ENCODE data around the gene NUDT22.

NUDT22 gene

DNA sequence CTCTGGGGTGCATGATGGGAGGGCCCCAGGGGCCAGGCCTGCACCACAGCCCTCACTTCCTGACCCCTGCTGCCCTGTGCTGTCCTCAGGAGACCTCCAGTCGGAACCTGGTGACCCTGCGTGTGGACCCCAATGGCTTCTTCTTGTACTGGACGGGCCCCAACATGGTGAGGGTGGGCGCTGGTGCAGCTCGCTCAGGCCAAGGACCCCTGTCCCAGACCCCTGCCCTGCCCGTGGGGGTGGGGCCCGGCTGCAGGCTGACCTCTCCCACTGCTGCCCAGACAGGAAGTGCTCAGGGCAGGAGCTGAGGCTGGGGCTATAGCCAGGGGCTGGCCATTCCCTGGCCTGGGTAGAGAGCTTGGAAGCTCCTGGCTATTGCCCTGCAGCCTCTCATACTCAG is 28.3 kb downstream of the NUDT22 start:
- no peak for DNase-seq (ENCODE audit: low read depth, low spot score)

DNA sequence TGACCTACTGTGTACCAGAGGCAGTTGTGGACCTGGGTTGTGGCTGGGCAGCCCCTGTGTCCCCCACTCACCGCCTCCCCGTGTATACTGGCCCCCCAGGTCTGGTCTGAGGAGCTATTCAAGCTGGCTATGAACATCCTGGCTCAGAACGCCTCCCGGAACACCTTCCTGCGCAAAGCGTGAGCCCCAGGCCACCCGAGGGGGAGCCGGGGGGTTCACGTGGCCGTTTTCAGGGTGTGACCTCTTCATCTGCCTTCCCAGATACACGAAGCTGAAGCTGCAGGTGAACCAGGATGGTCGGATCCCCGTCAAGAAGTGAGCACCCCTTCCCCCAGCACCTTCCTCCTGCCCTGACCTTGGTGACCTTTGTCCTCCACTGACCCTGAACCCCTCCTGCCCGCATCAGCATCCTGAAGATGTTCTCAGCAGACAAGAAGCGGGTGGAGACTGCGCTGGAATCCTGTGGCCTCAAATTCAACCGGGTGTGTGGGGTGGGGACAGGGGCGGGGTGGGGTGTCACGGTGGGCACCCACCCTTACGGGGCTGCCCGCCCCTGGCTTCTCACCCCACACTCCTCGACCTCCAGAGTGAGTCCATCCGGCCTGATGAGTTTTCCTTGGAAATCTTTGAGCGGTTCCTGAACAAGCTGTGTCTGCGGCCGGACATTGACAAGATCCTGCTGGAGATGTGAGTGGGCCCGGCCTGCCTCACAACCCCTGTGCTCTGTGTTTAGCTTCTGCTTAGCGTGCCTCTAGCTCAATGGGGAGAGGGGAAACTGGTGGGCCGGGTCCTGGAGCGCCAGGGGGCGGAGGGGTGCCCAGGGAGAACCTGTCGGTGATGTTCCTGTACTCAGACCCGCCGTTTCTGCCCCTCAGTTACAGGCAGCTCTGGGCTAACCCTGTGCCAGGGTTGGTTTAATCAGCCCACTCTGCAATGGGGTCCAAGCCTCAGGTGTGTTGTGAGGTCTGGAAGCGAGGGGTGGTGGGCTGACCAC is 29.4 kb downstream of the NUDT22 start:
- DNase-seq (ENCODE audit: low read depth, low spot score) = no peak

DNA sequence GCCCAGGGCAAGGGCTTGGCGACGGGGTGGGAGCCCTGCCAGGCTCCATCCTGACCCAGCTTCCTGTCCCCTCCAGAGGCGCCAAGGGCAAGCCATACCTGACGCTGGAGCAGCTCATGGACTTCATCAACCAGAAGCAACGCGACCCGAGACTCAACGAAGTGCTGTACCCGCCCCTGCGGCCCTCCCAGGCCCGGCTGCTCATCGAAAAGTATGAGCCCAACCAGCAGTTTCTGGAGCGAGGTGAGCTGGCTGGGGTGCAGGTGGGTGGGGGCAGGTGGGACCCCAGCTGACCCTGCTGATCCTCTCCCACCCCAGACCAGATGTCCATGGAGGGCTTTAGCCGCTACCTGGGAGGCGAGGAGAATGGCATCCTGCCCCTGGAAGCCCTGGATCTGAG is 30.2 kb downstream of the NUDT22 start:
- no peak for DNase-seq (ENCODE audit: low read depth, low spot score)

DNA sequence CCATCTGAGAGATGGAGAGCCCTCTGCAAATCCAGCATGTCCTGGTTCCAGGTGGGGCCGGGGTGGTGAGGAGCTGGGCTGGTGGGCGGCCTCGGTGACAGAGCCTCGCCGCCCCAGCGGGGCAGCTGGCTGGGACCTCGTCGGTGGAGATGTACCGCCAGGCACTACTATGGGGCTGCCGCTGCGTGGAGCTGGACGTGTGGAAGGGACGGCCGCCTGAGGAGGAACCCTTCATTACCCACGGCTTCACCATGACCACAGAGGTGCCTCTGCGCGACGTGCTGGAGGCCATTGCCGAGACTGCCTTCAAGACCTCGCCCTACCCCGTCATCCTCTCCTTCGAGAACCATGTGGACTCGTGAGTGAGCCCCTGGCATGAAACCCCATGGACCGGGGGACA is 32.3 kb downstream of the NUDT22 start:
- DNase-seq (ENCODE audit: low read depth, low spot score) = no peak

DNA sequence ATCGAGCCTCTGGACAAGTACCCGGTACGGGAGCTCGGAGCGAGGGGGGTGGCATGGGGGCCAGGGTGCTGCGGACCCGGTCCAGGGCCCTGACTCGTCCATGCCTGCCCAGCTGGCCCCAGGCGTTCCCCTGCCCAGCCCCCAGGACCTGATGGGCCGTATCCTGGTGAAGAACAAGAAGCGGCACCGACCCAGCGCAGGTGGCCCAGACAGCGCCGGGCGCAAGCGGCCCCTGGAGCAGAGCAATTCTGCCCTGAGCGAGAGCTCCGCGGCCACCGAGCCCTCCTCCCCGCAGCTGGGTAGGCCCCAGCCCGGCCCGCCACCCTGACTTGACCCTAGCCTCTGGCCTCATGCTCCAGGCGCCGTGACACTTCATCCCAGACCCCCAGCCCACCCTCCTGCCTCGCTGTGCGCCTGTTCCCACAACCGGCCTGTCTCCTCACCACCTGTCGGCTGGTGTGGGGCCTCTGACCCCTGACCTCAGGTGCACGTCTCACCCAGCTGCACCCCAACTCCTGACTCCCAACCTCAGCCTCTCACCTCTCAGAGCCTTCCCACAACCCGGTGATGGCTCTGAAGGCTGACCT is 33.0 kb downstream of the NUDT22 start:
- no peak for DNase-seq (ENCODE audit: low read depth, low spot score)

DNA sequence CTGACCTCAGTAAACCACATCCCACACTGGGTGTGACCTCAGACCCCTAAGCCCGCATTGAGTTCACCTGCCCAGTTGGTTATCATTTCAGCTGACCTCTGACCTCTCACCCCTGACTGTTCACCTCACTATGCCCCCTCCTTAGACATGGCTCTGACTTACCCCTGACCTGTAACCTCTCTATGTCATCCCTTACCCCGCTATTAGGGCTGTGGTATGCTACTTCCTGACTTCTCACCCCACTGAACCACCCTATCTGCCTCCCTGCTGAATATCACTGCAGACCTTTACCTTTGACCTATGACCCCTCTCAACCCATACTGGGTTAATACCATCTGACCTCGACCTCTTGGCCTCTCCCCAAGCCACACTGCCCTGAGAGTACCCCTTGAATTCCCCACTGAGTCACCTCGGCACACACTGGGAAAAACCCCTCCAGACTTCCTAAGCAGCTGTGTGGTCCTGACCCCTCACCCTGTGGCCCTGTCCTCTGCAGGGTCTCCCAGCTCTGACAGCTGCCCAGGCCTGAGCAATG is 33.5 kb downstream of the NUDT22 start:
- no peak for DNase-seq (ENCODE audit: low read depth, low spot score)

DNA sequence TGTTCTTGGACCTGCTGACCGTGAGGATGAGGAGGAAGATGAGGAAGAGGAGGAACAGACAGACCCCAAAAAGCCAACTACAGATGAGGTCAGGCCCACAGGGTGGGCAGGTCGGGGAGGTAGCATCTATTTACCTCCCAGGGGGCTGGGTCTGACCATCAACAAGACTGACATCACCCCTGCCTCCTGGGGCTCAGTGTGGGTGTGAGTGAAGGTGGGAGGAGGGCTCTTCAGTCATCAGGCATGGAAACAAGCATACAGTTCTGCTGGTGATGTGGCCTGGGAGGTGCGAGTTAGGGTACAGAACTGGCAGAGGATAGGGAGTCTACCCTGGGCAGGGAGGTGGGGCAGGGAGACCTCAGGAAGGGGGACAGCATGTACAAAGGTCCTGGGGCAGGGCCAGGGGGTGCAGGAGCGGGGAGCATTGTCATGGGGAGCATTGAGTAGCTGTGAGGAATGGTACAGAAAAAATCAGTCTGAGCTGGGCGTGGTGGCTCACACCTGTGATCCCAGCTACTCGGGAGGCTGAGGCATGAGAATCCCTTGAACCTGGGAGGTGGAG is 34.2 kb downstream of the NUDT22 start:
- DNase-seq (ENCODE audit: low read depth, low spot score) = no peak

DNA sequence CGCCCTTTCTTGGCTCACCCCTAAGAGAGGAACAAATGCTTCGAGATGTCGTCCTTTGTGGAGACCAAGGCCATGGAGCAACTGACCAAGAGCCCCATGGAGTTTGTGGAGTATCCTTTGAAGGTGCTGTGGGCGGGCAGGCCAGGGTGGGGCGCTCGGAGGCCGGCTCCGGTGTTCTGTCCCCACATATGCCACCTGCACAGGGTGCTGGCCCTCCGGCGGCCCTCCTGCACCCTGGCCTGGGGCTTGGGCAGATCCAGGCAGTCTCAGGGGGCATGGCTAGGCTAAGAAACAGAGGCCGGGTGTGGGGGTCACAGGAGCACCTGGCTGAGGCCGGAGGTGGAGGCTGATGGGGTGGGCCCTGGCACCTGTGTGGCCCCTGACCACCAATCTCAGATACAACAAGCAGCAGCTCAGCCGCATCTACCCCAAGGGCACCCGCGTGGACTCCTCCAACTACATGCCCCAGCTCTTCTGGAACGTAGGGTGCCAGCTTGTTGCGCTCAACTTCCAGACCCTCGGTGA is 35.5 kb downstream of the NUDT22 start:
- no peak for DNase-seq (ENCODE audit: low read depth, low spot score)

DNA sequence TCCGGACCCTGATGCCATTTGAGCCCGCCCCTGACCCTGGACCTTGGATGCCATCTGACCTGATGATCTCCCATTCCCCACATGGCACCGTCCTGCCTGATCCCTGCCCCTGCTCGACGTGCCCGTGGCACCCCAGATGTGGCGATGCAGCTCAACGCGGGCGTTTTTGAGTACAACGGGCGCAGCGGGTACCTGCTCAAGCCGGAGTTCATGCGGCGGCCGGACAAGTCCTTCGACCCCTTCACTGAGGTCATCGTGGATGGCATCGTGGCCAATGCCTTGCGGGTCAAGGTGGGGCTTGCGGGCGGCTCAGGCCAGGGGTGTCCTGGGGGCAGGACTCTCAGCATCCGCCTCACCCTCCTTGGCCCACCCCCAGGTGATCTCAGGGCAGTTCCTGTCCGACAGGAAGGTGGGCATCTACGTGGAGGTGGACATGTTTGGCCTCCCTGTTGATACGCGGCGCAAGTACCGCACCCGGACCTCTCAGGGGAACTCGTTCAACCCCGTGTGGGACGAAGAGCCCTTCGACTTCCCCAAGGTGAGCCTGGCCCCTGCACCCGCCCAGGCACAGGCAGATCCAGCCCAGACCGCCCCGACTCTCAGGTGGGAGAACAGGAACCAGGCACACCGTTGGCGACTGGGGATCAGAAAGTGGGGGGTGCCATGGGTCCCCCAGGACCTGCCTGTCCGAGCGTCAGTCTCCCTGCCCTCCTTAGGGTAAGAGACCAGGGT is 36.4 kb downstream of the NUDT22 start:
- DNase-seq (ENCODE audit: low read depth, low spot score) = no peak

DNA sequence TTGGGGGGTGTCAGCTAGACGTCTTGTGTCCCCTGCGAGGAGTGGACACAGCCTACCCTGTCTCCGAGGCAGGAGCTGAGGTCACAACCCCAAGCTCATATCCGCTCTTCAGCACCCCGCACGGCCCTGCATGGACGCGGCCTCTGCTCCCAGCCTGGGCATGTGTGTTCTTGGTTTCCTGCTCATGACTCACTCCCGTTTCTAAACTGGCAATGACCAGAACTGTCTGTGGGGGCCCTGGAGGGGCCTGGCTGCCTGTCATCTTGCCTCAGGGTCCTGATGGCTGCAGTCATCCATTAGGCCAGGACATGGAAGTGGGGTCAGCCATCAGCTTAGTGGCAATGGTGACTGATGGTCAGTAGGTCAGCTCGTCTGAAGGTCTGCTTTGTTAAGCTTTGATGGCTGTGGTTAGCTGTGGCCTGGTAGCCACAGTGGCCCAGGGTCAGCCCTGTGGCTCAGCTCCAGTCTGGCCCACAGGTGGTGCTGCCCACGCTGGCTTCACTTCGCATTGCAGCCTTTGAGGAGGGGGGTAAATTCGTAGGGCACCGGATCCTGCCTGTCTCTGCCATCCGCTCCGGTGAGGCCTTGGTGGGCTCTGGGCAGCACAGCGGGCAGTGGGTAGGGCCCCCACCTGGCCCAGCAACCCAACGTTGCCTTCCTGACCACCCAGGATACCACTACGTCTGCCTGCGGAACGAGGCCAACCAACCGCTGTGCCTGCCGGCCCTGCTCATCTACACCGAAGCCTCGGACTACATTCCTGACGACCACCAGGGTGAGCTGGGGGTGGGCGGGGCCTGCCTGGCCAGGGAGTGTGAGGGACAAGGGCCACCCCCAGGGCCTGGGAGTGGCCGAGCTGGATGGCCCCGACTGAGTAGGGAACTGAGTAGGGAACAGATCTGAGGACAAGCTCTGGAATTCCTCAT is 37.2 kb downstream of the NUDT22 start:
- no peak for DNase-seq (ENCODE audit: low read depth, low spot score)

DNA sequence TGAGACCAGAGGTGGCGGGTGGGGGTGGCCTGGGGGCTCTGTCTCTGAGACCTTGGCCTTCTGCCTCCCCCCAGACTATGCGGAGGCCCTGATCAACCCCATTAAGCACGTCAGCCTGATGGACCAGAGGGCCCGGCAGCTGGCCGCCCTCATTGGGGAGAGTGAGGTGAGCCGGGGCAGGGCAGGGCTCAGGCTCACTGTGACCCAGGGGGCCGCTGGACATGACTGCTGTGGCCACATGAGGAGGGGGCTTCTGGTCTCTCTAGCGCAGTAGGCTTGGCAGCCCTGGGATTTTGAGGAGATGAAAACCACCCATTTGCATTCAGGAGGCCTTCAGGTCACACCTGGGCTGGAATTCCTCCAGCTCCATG is 37.9 kb downstream of the NUDT22 start:
- DNase-seq (ENCODE audit: low read depth, low spot score) = no peak

DNA sequence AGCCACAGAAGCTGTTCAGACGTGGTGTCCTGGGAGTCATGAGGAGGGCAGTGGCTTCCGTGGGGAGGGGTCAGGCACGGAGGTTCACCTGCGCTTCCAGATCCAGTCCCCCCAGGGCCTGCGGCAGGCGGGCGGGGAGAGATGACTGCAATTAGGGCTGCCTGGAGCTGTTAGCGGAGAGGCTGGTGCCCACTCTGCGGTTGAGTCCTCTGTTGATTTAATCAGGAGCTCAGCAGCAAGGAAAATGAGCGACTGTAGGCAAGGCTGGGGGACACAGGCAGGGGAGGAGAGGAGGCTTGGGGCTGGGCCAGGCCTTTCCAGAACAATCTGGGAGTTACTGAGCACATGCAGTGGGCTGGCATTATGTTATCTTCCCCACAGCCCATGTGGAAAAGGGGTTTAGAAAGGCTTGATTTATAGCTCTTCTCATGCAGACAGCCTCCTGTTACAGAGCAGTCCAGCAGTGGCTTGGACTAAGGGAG is 38.3 kb downstream of the NUDT22 start:
- no peak for DNase-seq (ENCODE audit: low read depth, low spot score)

DNA sequence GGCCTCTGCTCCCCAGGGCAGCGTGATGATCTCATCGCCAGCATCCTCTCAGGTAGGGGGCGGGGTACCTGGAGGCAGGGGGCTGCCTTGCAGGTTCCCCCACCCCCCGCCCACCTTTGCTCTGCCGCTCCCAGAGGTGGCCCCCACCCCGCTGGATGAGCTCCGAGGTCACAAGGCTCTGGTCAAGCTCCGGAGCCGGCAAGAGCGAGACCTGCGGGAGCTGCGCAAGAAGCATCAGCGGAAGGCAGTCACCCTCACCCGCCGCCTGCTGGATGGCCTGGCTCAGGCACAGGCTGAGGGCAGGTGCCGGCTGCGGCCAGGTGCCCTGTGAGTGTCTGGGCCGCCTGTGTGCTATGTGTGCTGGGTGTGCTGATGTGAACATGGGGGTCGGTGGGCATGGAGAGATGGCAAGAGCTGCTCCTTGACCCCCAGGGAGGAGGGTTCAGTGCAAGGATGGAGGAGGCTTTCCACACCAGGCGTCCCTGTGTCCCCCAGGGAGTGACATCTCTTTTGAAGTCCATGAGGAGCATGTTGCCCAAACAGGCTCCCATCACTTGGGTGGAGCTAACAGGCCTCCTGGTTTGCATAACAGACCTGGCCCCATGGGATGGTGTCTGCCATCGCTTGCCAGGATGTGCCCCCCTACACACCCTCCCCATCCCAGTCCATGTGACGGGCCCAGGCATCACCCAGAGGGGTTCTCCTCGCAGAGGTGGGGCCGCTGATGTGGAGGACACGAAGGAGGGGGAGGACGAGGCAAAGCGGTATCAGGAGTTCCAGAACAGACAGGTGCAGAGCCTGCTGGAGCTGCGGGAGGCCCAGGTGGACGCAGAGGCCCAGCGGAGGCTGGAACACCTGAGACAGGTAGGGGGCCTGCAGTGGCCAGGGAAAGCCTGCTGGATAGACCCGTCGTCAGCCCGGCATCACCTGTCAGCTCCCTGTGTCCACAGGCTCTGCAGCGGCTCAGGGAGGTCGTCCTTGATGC is 39.4 kb downstream of the NUDT22 start:
- no peak for DNase-seq (ENCODE audit: low read depth, low spot score)

DNA sequence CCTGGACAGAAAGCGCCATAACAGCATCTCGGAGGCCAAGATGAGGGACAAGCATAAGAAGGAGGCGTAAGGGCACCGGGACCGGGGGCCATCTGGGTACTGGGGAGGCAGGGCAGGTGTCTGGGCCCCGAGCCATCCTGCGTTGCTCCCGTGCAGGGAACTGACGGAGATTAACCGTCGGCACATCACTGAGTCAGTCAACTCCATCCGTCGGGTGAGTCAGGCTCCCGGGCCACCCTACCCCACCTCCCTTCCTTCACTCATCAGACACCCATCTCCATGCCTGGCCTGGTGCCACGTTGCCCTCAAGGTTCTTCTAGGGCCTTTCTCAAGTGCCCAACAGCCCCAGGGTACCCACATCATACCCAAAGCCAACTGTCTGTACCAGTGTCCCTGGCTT is 40.3 kb downstream of the NUDT22 start:
- no peak for DNase-seq (ENCODE audit: low read depth, low spot score)

DNA sequence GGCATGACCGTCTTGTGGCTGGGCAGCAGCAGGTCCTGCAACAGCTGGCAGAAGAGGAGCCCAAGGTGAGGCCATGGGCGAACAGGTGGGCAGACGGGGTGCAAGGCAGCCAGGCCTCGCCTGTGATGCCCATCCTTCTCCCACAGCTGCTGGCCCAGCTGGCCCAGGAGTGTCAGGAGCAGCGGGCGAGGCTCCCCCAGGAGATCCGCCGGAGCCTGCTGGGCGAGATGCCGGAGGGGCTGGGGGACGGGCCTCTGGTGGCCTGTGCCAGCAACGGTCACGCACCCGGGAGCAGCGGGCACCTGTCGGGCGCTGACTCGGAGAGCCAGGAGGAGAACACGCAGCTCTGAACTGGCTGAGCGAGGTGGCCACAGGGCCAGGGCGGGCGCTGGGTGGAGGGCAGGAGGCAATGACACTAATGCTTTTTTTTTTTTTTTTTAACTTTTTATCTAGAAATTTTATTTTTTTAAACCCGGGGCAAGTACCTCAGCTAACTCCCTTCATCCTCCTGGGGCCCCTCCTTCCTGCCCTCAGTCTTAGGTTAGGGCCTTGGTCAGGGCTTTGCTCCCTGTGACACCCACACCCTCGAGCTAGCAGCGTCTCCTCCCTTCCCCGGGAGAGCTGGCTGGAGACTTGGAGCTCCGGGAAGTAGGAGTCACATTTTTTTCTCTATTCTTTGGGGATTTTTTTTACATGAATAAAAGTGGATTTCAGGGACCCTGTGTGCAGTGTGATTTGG is 41.3 kb downstream of the NUDT22 start:
- no peak for DNase-seq (ENCODE audit: low read depth, low spot score)

DNA sequence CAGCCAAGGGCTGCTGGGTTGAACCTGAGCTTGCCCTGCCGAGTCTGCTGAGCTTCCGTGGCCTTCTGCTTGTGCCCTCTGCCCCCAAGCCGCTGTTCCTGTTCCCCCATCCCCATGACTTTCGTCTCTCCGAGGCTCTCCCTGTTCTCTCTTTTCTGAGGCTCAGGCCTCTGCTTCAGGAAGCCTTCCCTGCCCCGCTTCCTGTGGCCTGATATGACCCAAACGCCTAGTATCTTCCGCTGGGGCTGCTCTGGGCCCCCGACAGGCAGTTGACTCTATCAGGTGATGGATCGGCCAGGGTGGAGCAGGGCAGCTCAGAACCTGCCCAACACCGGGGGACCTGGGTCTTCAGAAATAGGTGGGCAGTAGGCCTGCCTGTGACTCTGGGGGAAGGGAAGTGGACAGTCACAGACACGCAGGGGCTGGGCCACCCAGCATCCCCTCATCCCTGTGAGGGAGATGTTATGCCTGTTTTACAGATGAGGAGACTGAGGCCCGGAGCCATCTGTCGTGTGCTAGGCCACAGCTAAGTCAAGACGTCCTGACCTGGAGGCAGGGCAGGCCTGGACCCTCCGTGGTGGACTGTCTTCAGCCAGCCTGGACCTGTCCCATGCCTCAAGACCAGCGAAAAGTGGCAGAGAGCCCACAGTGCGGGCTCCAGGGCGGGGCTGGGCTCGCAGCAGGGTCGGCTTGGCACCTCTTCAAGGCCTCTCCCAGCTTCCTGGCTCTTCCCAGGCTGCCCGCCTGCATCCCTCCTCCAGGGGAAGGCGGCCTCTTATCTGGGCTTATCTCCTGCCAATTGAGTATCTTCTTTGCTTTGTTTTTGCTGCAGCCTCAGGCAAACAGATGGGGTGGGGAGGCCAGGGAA is 42.2 kb downstream of the NUDT22 start:
- no peak for DNase-seq (ENCODE audit: low read depth, low spot score)

DNA sequence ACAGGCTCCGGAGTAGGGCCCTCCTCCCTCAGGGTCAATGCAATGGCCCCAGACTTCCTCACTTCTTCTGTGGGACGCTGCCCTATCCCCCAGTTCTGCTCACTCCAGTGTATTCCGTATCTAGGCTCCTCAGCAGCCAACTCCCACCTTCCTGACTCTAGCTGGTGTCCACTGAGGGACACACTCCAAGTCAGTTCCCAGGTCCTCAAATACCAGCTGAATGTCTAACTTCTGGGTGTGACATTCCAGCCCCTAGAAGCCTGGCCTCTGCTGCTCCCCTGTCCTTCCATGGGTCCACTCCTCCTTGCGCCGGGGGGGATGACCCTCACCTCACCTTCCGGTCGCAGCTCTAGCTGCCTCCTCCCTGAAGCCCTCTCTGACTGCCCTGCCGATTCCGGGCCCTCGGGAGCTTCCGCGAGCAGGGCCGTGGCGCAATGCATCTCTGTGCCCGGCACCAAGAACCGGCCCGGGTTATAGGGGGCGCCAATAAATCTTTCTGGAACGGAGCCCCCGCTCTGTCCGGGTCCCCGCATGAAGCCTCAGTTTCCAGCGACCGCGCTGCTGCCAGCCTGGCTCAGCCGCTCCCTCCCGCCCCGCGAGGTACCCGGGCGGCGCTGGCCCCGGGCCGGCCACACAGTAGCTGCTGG is 42.9 kb downstream of the NUDT22 start:
- DNase-seq (ENCODE audit: low read depth, low spot score) = no peak

Data from iPS DF 19.7 (cell line).